Measurements from ENCODE around the gene FBXO41.
A peak's percentile ranks its signal among the peaks of the same experiment; 100 is the strongest.

Gene FBXO41

GRCh38 chr2:73294239-73294638 lies 10.0 kb upstream of the FBXO41 start:
- Histone ChIP-seq H3K27me3 (ENCODE audit: control insufficient read depth, low read length) (peaks cover 71% of the 10 kb centered on the region), H3K4me3 (ENCODE audit: low read length) (0 out of 2 replicates have a peak overlapping the region, but pooled peaks have one; percentile 73)
- TF ChIP-seq CTCF (IDR thresholded peaks at IDR 0.05; ENCODE audit: low read depth, low read length, poor library complexity, severe bottlenecking) (no peak), EZH2phosphoT487 (IDR thresholded peaks at IDR 0.05; ENCODE audit: borderline replicate concordance, low read length) (no peak)

GRCh38 chr2:73293534-73294171 lies 9.4 kb upstream of the FBXO41 start, which contains the start of gene EGR4:
EGR4 (minus strand) TSS chr2:73293548; CDS start chr2:73293317, 231 bp downstream.
- Histone ChIP-seq H3K27ac (ENCODE audit: low read depth, low read length) (no peak within 1 kb of the TSS), H3K27me3 (ENCODE audit: control insufficient read depth, low read length) (peaks cover 71% of the 10 kb centered on the region), H3K4me2 (ENCODE audit: low read length) (peak within 1 kb of the TSS; percentile 83)

More at GRCh38 chr2:73294239-73294638, 10.0 kb upstream of the FBXO41 start:
- Histone ChIP-seq H3K9me3 (ENCODE audit: control insufficient read depth, insufficient read depth, low read length) (no peaks in the 10 kb centered on the region), H3K9me2 (replicated peaks; ENCODE audit: control insufficient read depth, low read length) (no peaks in the 10 kb centered on the region), H3K27ac (ENCODE audit: low read depth, low read length) (no peak overlapping the region), H3K79me2 (ENCODE audit: control insufficient read depth, low read length) (no peaks in the 10 kb centered on the region), H3K4me2 (ENCODE audit: low read length) (peak overlapping the region; percentile 83; the same call in 1 of the 2 replicates), H3K36me3 (ENCODE audit: control insufficient read depth, low read length) (no peaks in the 10 kb centered on the region), H4K20me1 (ENCODE audit: control insufficient read depth, insufficient read depth, low read depth, low read length) (peaks cover 4% of the 10 kb centered on the region), H3F3A (ENCODE audit: control insufficient read depth, insufficient read depth) (peaks cover 2% of the 10 kb centered on the region; the same call in 1 of the 2 replicates), H3K4me1 (ENCODE audit: control insufficient read depth, low read length) (peaks cover 5% of the 10 kb centered on the region; the same call in 1 of the 2 replicates)

GRCh38 chr2:73292906-73293533 lies 8.7 kb upstream of the FBXO41 start:
- Histone ChIP-seq H3K4me2 (ENCODE audit: low read length) (peak overlapping the region; percentile 83), H4K20me1 (ENCODE audit: control insufficient read depth, insufficient read depth, low read depth, low read length) (peaks cover 4% of the 10 kb centered on the region), H3K27me3 (ENCODE audit: control insufficient read depth, low read length) (peaks cover 69% of the 10 kb centered on the region), H3K79me2 (ENCODE audit: control insufficient read depth, low read length) (no peaks in the 10 kb centered on the region), H3K9me2 (replicated peaks; ENCODE audit: control insufficient read depth, low read length) (no peaks in the 10 kb centered on the region), H3K4me3 (ENCODE audit: low read length) (peak overlapping the region; percentile 73), H3K9me3 (ENCODE audit: control insufficient read depth, insufficient read depth, low read length) (no peaks in the 10 kb centered on the region), H3K4me1 (ENCODE audit: control insufficient read depth, low read length) (peaks cover 5% of the 10 kb centered on the region; the same call in 1 of the 2 replicates), H3K36me3 (ENCODE audit: control insufficient read depth, low read length) (no peaks in the 10 kb centered on the region), H3K27ac (ENCODE audit: low read depth, low read length) (no peak overlapping the region), H3F3A (ENCODE audit: control insufficient read depth, insufficient read depth) (peaks cover 2% of the 10 kb centered on the region; the same call in 1 of the 2 replicates)
- TF ChIP-seq EZH2phosphoT487 (IDR thresholded peaks at IDR 0.05; ENCODE audit: borderline replicate concordance, low read length) = no peak
- peak; percentile 11 for TF ChIP-seq CTCF (IDR thresholded peaks at IDR 0.05; ENCODE audit: low read depth, low read length, poor library complexity, severe bottlenecking)

More at GRCh38 chr2:73293534-73294171, 9.4 kb upstream of the FBXO41 start, which contains the start of gene EGR4:
- H3K36me3 ChIP-seq (ENCODE audit: control insufficient read depth, low read length) = no peaks in the 10 kb centered on the region
- no peaks in the 10 kb centered on the region for H3K9me2 ChIP-seq (replicated peaks; ENCODE audit: control insufficient read depth, low read length)
- peaks cover 4% of the 10 kb centered on the region for H4K20me1 ChIP-seq (ENCODE audit: control insufficient read depth, insufficient read depth, low read depth, low read length)
- H3F3A ChIP-seq (ENCODE audit: control insufficient read depth, insufficient read depth) = peaks cover 2% of the 10 kb centered on the region; the same call in 1 of the 2 replicates
- H3K9me3 ChIP-seq (ENCODE audit: control insufficient read depth, insufficient read depth, low read length) = no peaks in the 10 kb centered on the region
- no peak; the same call in 1 of the 2 replicates for TF ChIP-seq EZH2phosphoT487 (IDR thresholded peaks at IDR 0.05; ENCODE audit: borderline replicate concordance, low read length)
- no peak for TF ChIP-seq CTCF (IDR thresholded peaks at IDR 0.05; ENCODE audit: low read depth, low read length, poor library complexity, severe bottlenecking)
- H3K79me2 ChIP-seq (ENCODE audit: control insufficient read depth, low read length) = no peaks in the 10 kb centered on the region
- peak within 1 kb of the TSS; percentile 73 for H3K4me3 ChIP-seq (ENCODE audit: low read length)
- H3K4me1 ChIP-seq (ENCODE audit: control insufficient read depth, low read length) = peaks cover 5% of the 10 kb centered on the region; the same call in 1 of the 2 replicates
